Effector memory CD4-positive, alpha-beta T cell (primary cell): ENCODE results near the gene MRGPRX4.
"Not testable (repeated sequence)": the region's sequence is repeated elsewhere in the genome, so short reads cannot be mapped to it uniquely, and the experiment has no call there.

Experiments
- DNase-seq, 3 donors: peaks; one replicate each; pipeline ENCODE4 v3.0.0-alpha.2; 2020
- H3K27ac ChIP-seq: 2 replicates; pipeline ENCODE4 v1.7.0; 2013; ENCODE audit warnings: mild to moderate bottlenecking, low read length, moderate library complexity; ENCODE audit not compliant: insufficient read depth, poor library complexity, severe bottlenecking
- H3K27me3 ChIP-seq: replicated peaks from 2 replicates; pipeline ENCODE4 v1.7.0; 2013; ENCODE audit warnings: mild to moderate bottlenecking, low read length; ENCODE audit not compliant: insufficient read depth, control insufficient read depth, poor library complexity, severe bottlenecking
- H3K36me3 ChIP-seq: 2 replicates; pipeline ENCODE4 v1.7.0; 2013; ENCODE audit warnings: mild to moderate bottlenecking, low read length, moderate library complexity; ENCODE audit not compliant: control insufficient read depth, insufficient read depth
- H3K4me1 ChIP-seq: 2 replicates; pipeline ENCODE4 v1.7.0; 2013; ENCODE audit warnings: low read length, mild to moderate bottlenecking; ENCODE audit not compliant: control insufficient read depth, insufficient read depth, poor library complexity, severe bottlenecking
- H3K4me3 ChIP-seq: 2 replicates; pipeline ENCODE4 v1.7.0; 2013; ENCODE audit warnings: low read length, low read depth, mild to moderate bottlenecking; ENCODE audit not compliant: insufficient read depth, poor library complexity, severe bottlenecking
- H3K9me3 ChIP-seq: 2 replicates; pipeline ENCODE4 v1.7.0; 2013; ENCODE audit warnings: mild to moderate bottlenecking, low read length, moderate library complexity; ENCODE audit not compliant: control insufficient read depth

The MRGPRX4 gene

GRCh38 chr11:18168372-18168771, 4.3 kb upstream of the MRGPRX4 start:
- no peak for DNase-seq
- no peaks in the 10 kb centered on the region for H3K4me1 ChIP-seq
- H3K36me3 ChIP-seq: no peaks in the 10 kb centered on the region

GRCh38 chr11:18171377-18172000, 1.1 kb upstream of the MRGPRX4 start:
- DNase-seq: no peak
- no peaks in the 10 kb centered on the region for H3K9me3 ChIP-seq
- H3K27me3 ChIP-seq: no peaks in the 10 kb centered on the region
- H3K4me3 ChIP-seq: no peak overlapping the region
- H3K27ac ChIP-seq: no peak overlapping the region
- H3K4me1 ChIP-seq: no peaks in the 10 kb centered on the region
- H3K36me3 ChIP-seq: no peaks in the 10 kb centered on the region

More at GRCh38 chr11:18168372-18168771, 4.3 kb upstream of the MRGPRX4 start:
- no peaks in the 10 kb centered on the region for H3K9me3 ChIP-seq
- H3K27me3 ChIP-seq: no peaks in the 10 kb centered on the region
- H3K27ac ChIP-seq: no peak overlapping the region
- H3K4me3 ChIP-seq: no peak overlapping the region

GRCh38 chr11:18173225-18173866, 709 bp downstream of the MRGPRX4 start:
- no peaks in the 10 kb centered on the region for H3K9me3 ChIP-seq
- DNase-seq: no peak
- no peak overlapping the region for H3K4me3 ChIP-seq
- H3K36me3 ChIP-seq: no peaks in the 10 kb centered on the region
- no peaks in the 10 kb centered on the region for H3K27me3 ChIP-seq
- no peaks in the 10 kb centered on the region for H3K4me1 ChIP-seq
- no peak overlapping the region for H3K27ac ChIP-seq

GRCh38 chr11:18188796-18189195, 16.2 kb downstream of the MRGPRX4 start:
- no peak for DNase-seq
- H3K4me3 ChIP-seq: no peak overlapping the region

GRCh38 chr11:18189476-18190245, 17.0 kb downstream of the MRGPRX4 start:
- not testable (repeated sequence) for H3K4me1 ChIP-seq, H3K9me3 ChIP-seq, H3K27me3 ChIP-seq, H3K27ac ChIP-seq, DNase-seq, H3K4me3 ChIP-seq, H3K36me3 ChIP-seq

More at GRCh38 chr11:18188796-18189195, 16.2 kb downstream of the MRGPRX4 start:
- H3K36me3 ChIP-seq: no peaks in the 10 kb centered on the region
- no peaks in the 10 kb centered on the region for H3K4me1 ChIP-seq
- H3K27me3 ChIP-seq: no peaks in the 10 kb centered on the region
- H3K27ac ChIP-seq: no peak overlapping the region
- no peaks in the 10 kb centered on the region for H3K9me3 ChIP-seq

DNA sequence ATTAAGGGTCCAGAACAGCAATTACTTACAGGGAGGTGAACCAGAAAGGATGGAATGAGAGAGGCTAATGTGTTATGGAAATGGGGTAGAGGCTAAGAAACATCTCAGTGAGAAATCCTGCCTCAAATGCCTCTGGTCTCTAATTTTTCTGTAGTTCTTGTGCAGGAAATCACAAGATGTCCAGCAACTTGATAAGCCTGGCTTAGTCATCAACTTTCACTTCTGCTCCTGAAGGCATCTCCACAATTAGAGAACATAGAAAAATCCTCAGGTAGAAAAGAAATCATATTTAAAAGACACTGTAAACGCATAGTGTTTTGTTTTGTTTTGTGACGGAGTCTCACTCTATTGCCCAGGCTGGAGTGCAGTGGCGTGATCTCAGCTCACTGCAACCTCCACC, 18.7 kb downstream of the MRGPRX4 start:
- H3K4me3 ChIP-seq: no peak overlapping the region
- H3K27ac ChIP-seq: no peak overlapping the region
- H3K36me3 ChIP-seq: no peaks in the 10 kb centered on the region
- no peaks in the 10 kb centered on the region for H3K27me3 ChIP-seq
- no peaks in the 10 kb centered on the region for H3K4me1 ChIP-seq
- DNase-seq: no peak
- H3K9me3 ChIP-seq: no peaks in the 10 kb centered on the region

- Histone ChIP-seq H3K4me3 (no peak overlapping the region), H3K36me3 (no peaks in the 10 kb centered on the region), H3K27me3 (no peaks in the 10 kb centered on the region), H3K27ac (no peak overlapping the region), H3K9me3 (no peaks in the 10 kb centered on the region), H3K4me1 (no peaks in the 10 kb centered on the region)
- no peak for DNase-seq
Observed at GRCh38 chr11:18193010-18193409, 20.4 kb downstream of the MRGPRX4 start.

GRCh38 chr11:18196532-18196931, 23.9 kb downstream of the MRGPRX4 start:
- DNase-seq: no peak
- no peak overlapping the region for H3K27ac ChIP-seq
- H3K36me3 ChIP-seq: no peaks in the 10 kb centered on the region
- no peaks in the 10 kb centered on the region for H3K9me3 ChIP-seq
- H3K4me1 ChIP-seq: no peaks in the 10 kb centered on the region
- H3K4me3 ChIP-seq: no peak overlapping the region
- no peaks in the 10 kb centered on the region for H3K27me3 ChIP-seq

GRCh38 chr11:18197738-18198137, 25.1 kb downstream of the MRGPRX4 start:
- H3K4me1 ChIP-seq, H3K27ac ChIP-seq, H3K4me3 ChIP-seq, DNase-seq, H3K27me3 ChIP-seq, H3K36me3 ChIP-seq, H3K9me3 ChIP-seq: not testable (repeated sequence)

DNA sequence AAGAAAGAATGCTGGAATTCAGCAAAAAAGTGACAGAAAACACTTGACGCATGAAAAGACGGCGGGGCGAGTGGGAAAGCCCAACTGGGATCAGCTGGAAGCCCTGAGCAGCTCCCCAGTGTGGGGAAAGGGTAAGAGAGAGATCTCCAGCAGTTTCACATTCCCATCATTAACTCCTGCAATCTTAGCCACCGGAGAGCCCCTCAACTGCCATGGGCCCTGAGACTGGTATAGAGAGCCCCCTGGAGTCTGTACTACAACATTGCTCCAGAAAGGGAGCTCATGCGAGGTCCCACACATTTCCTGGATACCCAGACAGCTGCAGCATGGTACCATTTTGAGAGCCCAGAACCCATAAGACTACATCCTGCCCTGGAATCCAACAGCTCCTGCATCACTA, 31.1 kb downstream of the MRGPRX4 start:
- Histone ChIP-seq H3K27me3 (peaks cover under 1% of the 10 kb centered on the region), H3K27ac (no peak overlapping the region), H3K4me1 (no peaks in the 10 kb centered on the region), H3K9me3 (no peaks in the 10 kb centered on the region), H3K36me3 (no peaks in the 10 kb centered on the region), H3K4me3 (no peak overlapping the region)
- DNase-seq: no peak
